22Rv1 (cell line): Measurements from ENCODE around the gene GABPB2.

ENCODE experiments used
- CTCF ChIP-seq: fragments of 450-650 bp; IDR thresholded peaks from 2 replicates; pipeline ENCODE4 v1.5.1; 2017; ENCODE audit warnings: mild to moderate bottlenecking
- ZFX ChIP-seq: fragments of 450-650 bp; IDR thresholded peaks from 2 replicates; pipeline ENCODE4 v1.6.1; 2017; ENCODE audit warnings: antibody characterized with exemption, borderline replicate concordance

GRCh38 chr1:151085953-151086559 lies 15.5 kb downstream of the GABPB2 start:
- TF ChIP-seq CTCF (no peak), ZFX (no peak)
